Activated T-cell treated with anti-CD3 and anti-CD28 coated beads for 24 hours (primary cell): ENCODE measurements around the gene ZNF578.
"Not testable (repeated sequence)": the region's sequence is repeated elsewhere in the genome, so short reads cannot be mapped to it uniquely, and the experiment has no call there.

Source experiments
- DNase-seq: peaks from one replicate; pipeline ENCODE4 v3.0.0-alpha.2; 2020; ENCODE audit warnings: low read depth

Gene ZNF578

GRCh38 chr19:52516191-52516590 lies 62.8 kb downstream of the ZNF578 start:
- DNase-seq: no peak

- DNase-seq: no peak
Measured at GRCh38 chr19:52518646-52519045, 65.3 kb downstream of the ZNF578 start.

GRCh38 chr19:52519175-52519574 lies 65.8 kb downstream of the ZNF578 start:
- not testable (repeated sequence) for DNase-seq

GRCh38 chr19:52520013-52520412 lies 66.7 kb downstream of the ZNF578 start:
- no peak for DNase-seq

GRCh38 chr19:52522551-52522950 lies 69.2 kb downstream of the ZNF578 start:
- DNase-seq: no peak

GRCh38 chr19:52524086-52524485 lies 70.7 kb downstream of the ZNF578 start:
- no peak for DNase-seq

- DNase-seq: peak; percentile 97
Measured at GRCh38 chr19:52527134-52527955, 74.0 kb downstream of the ZNF578 start, which contains the start of gene ZNF808. TSS of gene ZNF808 (plus strand) at chr19:52527668. CDS start at chr19:52543285, 15,617 bp downstream.

GRCh38 chr19:52527956-52528351 lies 74.6 kb downstream of the ZNF578 start:
- DNase-seq: no peak

GRCh38 chr19:52532480-52532879 lies 79.1 kb downstream of the ZNF578 start:
- no peak for DNase-seq

- no peak for DNase-seq
Measured at GRCh38 chr19:52533901-52534300, 80.5 kb downstream of the ZNF578 start.

GRCh38 chr19:52535385-52535770 lies 82.0 kb downstream of the ZNF578 start:
- DNase-seq: not testable (repeated sequence)

- peak; percentile 88 for DNase-seq
Measured at GRCh38 chr19:52535771-52536447, 82.6 kb downstream of the ZNF578 start.

- DNase-seq: no peak
Measured at GRCh38 chr19:52536448-52536800, 83.1 kb downstream of the ZNF578 start.

- DNase-seq: not testable (repeated sequence)
Measured at GRCh38 chr19:52538815-52539214, 85.5 kb downstream of the ZNF578 start.

- DNase-seq: not testable (repeated sequence)
Measured at GRCh38 chr19:52541176-52541575, 87.8 kb downstream of the ZNF578 start.

GRCh38 chr19:52541608-52542007 lies 88.3 kb downstream of the ZNF578 start:
- no peak for DNase-seq

- DNase-seq: not testable (repeated sequence)
Measured at GRCh38 chr19:52542541-52542940, 89.2 kb downstream of the ZNF578 start.

- no peak for DNase-seq
Measured at GRCh38 chr19:52542984-52543664, 89.8 kb downstream of the ZNF578 start.

GRCh38 chr19:52554216-52554971 lies 101.0 kb downstream of the ZNF578 start:
- DNase-seq: no peak

GRCh38 chr19:52557231-52557995 lies 104.1 kb downstream of the ZNF578 start:
- DNase-seq: no peak

GRCh38 chr19:52558732-52559445 lies 105.5 kb downstream of the ZNF578 start:
- DNase-seq: not testable (repeated sequence)
